ENCODE results near the gene CHCHD5.
"Not testable (repeated sequence)": the region's sequence is repeated elsewhere in the genome, so short reads cannot be mapped to it uniquely, and the experiment has no call there.

CHCHD5 gene

GRCh38 chr2:112542123-112542983 is 42.1 kb upstream of the CHCHD5 start, which contains the start of gene POLR1B:
Gene POLR1B (plus strand): TSS chr2:112542465. CDS start chr2:112542495, 30 bp downstream.
- peak; percentile 85 for DNase-seq
- TF ChIP-seq, protein P1, sequence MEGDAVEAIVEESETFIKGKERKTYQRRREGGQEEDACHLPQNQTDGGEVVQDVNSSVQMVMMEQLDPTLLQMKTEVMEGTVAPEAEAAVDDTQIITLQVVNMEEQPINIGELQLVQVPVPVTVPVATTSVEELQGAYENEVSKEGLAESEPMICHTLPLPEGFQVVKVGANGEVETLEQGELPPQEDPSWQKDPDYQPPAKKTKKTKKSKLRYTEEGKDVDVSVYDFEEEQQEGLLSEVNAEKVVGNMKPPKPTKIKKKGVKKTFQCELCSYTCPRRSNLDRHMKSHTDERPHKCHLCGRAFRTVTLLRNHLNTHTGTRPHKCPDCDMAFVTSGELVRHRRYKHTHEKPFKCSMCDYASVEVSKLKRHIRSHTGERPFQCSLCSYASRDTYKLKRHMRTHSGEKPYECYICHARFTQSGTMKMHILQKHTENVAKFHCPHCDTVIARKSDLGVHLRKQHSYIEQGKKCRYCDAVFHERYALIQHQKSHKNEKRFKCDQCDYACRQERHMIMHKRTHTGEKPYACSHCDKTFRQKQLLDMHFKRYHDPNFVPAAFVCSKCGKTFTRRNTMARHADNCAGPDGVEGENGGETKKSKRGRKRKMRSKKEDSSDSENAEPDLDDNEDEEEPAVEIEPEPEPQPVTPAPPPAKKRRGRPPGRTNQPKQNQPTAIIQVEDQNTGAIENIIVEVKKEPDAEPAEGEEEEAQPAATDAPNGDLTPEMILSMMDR (IDR thresholded peaks at IDR 0.05; ENCODE audit: low read depth, low read length) = no peak
- peaks cover 17% of the 10 kb centered on the region for H3K36me3 ChIP-seq
- H3K4me3 ChIP-seq (ENCODE audit: low read depth, low read length) = peak within 1 kb of the TSS; percentile 94
- no peaks in the 10 kb centered on the region for H3K27me3 ChIP-seq (ENCODE audit: insufficient read depth, low read depth, severe bottlenecking)
- peak within 1 kb of the TSS; percentile 88 for H3K27ac ChIP-seq
- no peaks in the 10 kb centered on the region for H3K9me3 ChIP-seq (ENCODE audit: severe bottlenecking)

GRCh38 chr2:112542984-112543661 is 41.3 kb upstream of the CHCHD5 start:
- H3K9me3 ChIP-seq (ENCODE audit: severe bottlenecking) = no peaks in the 10 kb centered on the region
- peak overlapping the region; percentile 88 for H3K27ac ChIP-seq
- TF ChIP-seq, protein P1 (IDR thresholded peaks at IDR 0.05; ENCODE audit: low read depth, low read length) = no peak
- no peaks in the 10 kb centered on the region for H3K27me3 ChIP-seq (ENCODE audit: insufficient read depth, low read depth, severe bottlenecking)
- peak overlapping the region; percentile 94 for H3K4me3 ChIP-seq (ENCODE audit: low read depth, low read length)
- H3K36me3 ChIP-seq = peaks cover 25% of the 10 kb centered on the region
- peak; percentile 23 for DNase-seq

- TF ChIP-seq, protein P1 (IDR thresholded peaks at IDR 0.05; ENCODE audit: low read depth, low read length) = no peak
- Histone ChIP-seq H3K36me3 (peaks cover 55% of the 10 kb centered on the region), H3K4me3 (ENCODE audit: low read depth, low read length) (no peak overlapping the region), H3K27me3 (ENCODE audit: insufficient read depth, low read depth, severe bottlenecking) (no peaks in the 10 kb centered on the region), H3K27ac (no peak overlapping the region), H3K9me3 (ENCODE audit: severe bottlenecking) (no peaks in the 10 kb centered on the region)
- DNase-seq = no peak
Measured at GRCh38 chr2:112547333-112547732, 37.1 kb upstream of the CHCHD5 start.

DNA sequence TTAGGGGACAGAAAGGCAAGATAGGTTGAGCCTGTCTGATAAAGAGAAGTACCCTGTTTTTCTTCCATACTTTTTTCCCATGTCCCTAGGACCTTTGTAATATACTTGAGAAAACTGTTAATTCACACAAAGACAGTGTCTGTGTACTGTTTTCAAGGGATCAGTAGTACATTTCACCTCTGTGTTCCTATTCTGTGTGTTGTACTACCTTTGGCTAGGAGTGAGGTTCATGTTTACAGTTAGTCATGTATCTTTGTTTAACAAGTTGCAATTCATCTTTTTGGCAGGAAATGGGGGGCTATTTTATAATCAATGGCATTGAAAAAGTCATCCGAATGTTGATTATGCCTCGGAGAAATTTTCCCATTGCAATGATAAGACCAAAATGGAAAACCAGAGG is 35.4 kb upstream of the CHCHD5 start:
- H3K36me3 ChIP-seq = peaks cover 68% of the 10 kb centered on the region
- H3K27ac ChIP-seq = no peak overlapping the region
- H3K4me3 ChIP-seq (ENCODE audit: low read depth, low read length) = no peak overlapping the region
- DNase-seq = no peak
- H3K27me3 ChIP-seq (ENCODE audit: insufficient read depth, low read depth, severe bottlenecking) = no peaks in the 10 kb centered on the region
- TF ChIP-seq, protein P1 (IDR thresholded peaks at IDR 0.05; ENCODE audit: low read depth, low read length) = no peak
- H3K9me3 ChIP-seq (ENCODE audit: severe bottlenecking) = no peaks in the 10 kb centered on the region

DNA sequence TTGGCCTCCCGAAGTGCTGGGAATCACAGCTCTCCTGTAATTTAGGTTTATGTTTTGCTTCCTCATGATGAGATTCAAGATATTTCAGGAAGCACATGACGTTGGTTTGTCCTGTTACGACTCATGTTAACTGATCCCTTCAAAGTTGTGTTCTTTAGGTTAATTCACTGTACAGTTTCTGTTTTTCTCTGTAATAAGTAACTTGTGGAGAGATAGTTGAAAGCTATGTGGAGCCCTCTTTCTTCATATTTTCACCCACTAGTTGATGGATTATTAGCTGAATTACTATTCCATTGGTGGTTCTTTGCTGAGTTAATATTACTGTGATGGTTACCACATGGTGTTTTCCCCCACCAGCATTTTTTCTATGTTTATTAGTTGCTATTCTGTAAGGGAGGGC is 18.3 kb upstream of the CHCHD5 start:
- H3K27me3 ChIP-seq (ENCODE audit: insufficient read depth, low read depth, severe bottlenecking) = no peaks in the 10 kb centered on the region
- no peaks in the 10 kb centered on the region for H3K9me3 ChIP-seq (ENCODE audit: severe bottlenecking)
- H3K36me3 ChIP-seq = peaks cover 69% of the 10 kb centered on the region
- DNase-seq = no peak
- no peak overlapping the region for H3K27ac ChIP-seq
- no peak overlapping the region for H3K4me3 ChIP-seq (ENCODE audit: low read depth, low read length)
- TF ChIP-seq, protein P1 (IDR thresholded peaks at IDR 0.05; ENCODE audit: low read depth, low read length) = no peak

GRCh38 chr2:112566508-112566907 is 17.9 kb upstream of the CHCHD5 start:
- not testable (repeated sequence) for DNase-seq; H3K27ac ChIP-seq; H3K27me3 ChIP-seq (ENCODE audit: insufficient read depth, low read depth, severe bottlenecking); H3K4me3 ChIP-seq (ENCODE audit: low read depth, low read length); H3K9me3 ChIP-seq (ENCODE audit: severe bottlenecking)
- peaks cover 69% of the 10 kb centered on the region for H3K36me3 ChIP-seq
